ENCODE results near the gene CFAP46. TPM values are rescaled to one million over a fixed set of nuclear protein-coding genes. Genes with fewer than 3 reads are reported as not detected.

CFAP46 gene
- total and polyA plus RNA-seq, 10 of the 15 experiments (the other 5 are each of a cell fraction or from before 2014, with no cell fraction given), result 0.01 to 0.18 (median 0.03) TPM; not detected in 7

GRCh38 chr10:132841615-132841975 lies 100.8 kb downstream of the CFAP46 start:
- TF ChIP-seq NBN (IDR thresholded peaks at IDR 0.05) (no peak), ZZZ3 (IDR thresholded peaks at IDR 0.05; ENCODE audit: control insufficient read depth, insufficient read length, low read depth) (no peak), HDGF (IDR thresholded peaks at IDR 0.05) (no peak), IRF5 (IDR thresholded peaks at IDR 0.05; ENCODE audit: borderline replicate concordance) (no peak), E4F1 (IDR thresholded peaks at IDR 0.05; ENCODE audit: borderline replicate concordance, partially characterized antibody) (no peak), NRF1 (conservative IDR thresholded peaks at IDR 0.05; ENCODE audit: low read depth, low read length) (no peak), MEF2A (IDR thresholded peaks at IDR 0.05; ENCODE audit: insufficient read depth, low read depth, low read length) (no peak), ZNF207 (IDR thresholded peaks at IDR 0.05; ENCODE audit: borderline replicate concordance) (no peak), HDAC2 (IDR thresholded peaks at IDR 0.05) (no peak), CREB1 (IDR thresholded peaks at IDR 0.05; ENCODE audit: low read depth) (no peak)
- Histone ChIP-seq H3K9ac (ENCODE audit: control insufficient read depth, insufficient read depth, low read length) (no peak overlapping the region), H3K27ac (ENCODE audit: control insufficient read depth, insufficient read depth) (no peak overlapping the region), H3K36me3 (ENCODE audit: control insufficient read depth in 2 of 2, insufficient read depth in 2 of 2, low read length in 1 of 2) (no peaks in the 10 kb centered on the region), H3K79me2 (ENCODE audit: control insufficient read depth, insufficient read depth, low read length) (no peaks in the 10 kb centered on the region), H3K4me1 (ENCODE audit: control insufficient read depth, insufficient read depth, low read length) (no peaks in the 10 kb centered on the region), H3K9me3 (replicated peaks; ENCODE audit: control insufficient read depth, insufficient read depth, low read length) (no peaks in the 10 kb centered on the region; the same call in 2 of the 3 replicates), H3K4me3 (no peak overlapping the region), H2AFZ (ENCODE audit: control insufficient read depth, low read depth, low read length) (no peak overlapping the region), H3K4me2 (ENCODE audit: control insufficient read depth, insufficient read depth) (no peak overlapping the region), H3K27me3 (replicated peaks in 1 of 2; ENCODE audit: control insufficient read depth in 2 of 2, insufficient read depth in 2 of 2, low read length in 1 of 2) (no peaks in the 10 kb centered on the region), H4K20me1 (ENCODE audit: control insufficient read depth, insufficient read depth) (no peaks in the 10 kb centered on the region)
- no peak for DNase-seq (ENCODE audit: low read depth, low spot score)
- no TSS peak for BruUV-seq (replicated peaks)
- POLR2A ChIA-PET, result no interaction called here
- RAD21 ChIA-PET (ENCODE audit: unreplicated experiment), result no interaction called here
- no peak for FAIRE-seq
- intact Hi-C loops (cut with micrococcal nuclease; ENCODE audit: unreplicated experiment), result no loop called here
- WGBS (ENCODE audit: insufficient coverage, insufficient replicate concordance, low lambda C conversion rate, missing lambda C conversion rate), result 4% methylated on average over 3 of the region's 3 CpGs
- SMC1A ChIA-PET (ENCODE audit: uncharacterized antibody, unreplicated experiment), result no interaction called here
- ATAC-seq, result no peak
- in situ Hi-C loops (cut with MboI), result no loop called here
- CTCF ChIA-PET, result no interaction called here
